Measurements from ENCODE around the gene ADAMTS17.

The ADAMTS17 gene

DNA sequence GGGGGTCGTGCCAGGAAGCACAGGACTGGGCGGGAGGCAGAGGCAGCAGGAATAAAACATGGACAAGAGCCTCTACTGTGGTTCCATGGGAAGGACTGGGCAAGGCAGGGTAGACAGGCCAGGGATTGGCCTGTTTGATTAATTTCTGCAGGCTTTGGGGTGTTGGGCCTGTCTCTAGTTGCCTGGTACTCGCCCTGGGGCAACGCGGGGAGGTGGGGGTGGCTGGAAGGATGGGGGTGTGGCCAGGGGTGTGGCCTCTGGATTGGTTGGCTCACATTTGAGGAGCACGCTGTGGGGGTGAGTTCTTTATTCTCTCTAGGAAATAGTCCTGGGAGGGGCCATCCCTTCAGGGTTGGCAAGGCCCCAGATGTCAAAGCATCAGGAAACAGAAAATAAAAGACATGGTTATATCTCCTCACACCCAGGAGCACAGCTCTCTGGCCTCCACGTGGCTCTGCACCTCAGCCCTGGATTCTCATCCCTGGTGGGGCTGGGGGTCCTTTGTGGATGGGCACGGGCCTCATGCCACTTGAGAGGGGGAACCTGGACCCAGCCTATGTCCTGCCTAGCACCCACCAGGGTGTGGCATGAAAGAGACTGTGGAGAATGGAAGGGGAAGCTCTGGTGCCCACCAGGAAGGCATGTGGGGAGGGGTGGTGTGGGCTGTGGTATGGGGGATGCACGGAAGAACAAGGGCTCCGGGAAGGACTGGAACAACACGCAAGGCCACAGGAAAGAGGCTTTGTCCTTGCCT is 385.6 kb downstream of the ADAMTS17 start:
- H3K79me2 ChIP-seq (ENCODE audit: control insufficient read depth, insufficient read depth, low read length, poor library complexity) = no peaks in the 10 kb centered on the region
- H3K4me3 ChIP-seq (ENCODE audit: low read depth, low read length) = no peak overlapping the region
- no peak overlapping the region for H3K14ac ChIP-seq (ENCODE audit: low read length)
- H4K8ac ChIP-seq (ENCODE audit: low read depth, low read length) = no peak overlapping the region
- H2BK5ac ChIP-seq (ENCODE audit: low read depth, low read length, poor library complexity) = no peak overlapping the region
- H2BK12ac ChIP-seq (ENCODE audit: low read length) = no peak overlapping the region
- H4K91ac ChIP-seq (ENCODE audit: low read depth, low read length) = no peak overlapping the region
- peaks cover 6% of the 10 kb centered on the region for H3K9me3 ChIP-seq (ENCODE audit: insufficient read depth, low read depth, low read length)
- WGBS (ENCODE audit: extremely low coverage, insufficient coverage, insufficient read length) = no CpG with 5 or more reads among the region's 11 CpGs
- peaks cover 0 to 4% of the 10 kb centered on the region in 2 experiments for H3K4me1 ChIP-seq (ENCODE audit: control insufficient read depth in 1 of 2, insufficient read depth in 2 of 2, low read length in 2 of 2)
- no peak overlapping the region for H3K4me2 ChIP-seq (ENCODE audit: low read length)
- no peak overlapping the region for H4K12ac ChIP-seq (ENCODE audit: low read depth, low read length)
- H3K27ac ChIP-seq (ENCODE audit: low read depth, low read length) = no peak overlapping the region
- no peaks in the 10 kb centered on the region for H3K36me3 ChIP-seq (ENCODE audit: control insufficient read depth in 1 of 2, insufficient read depth in 2 of 2, low read length in 2 of 2)
- no peak overlapping the region for H2AK5ac ChIP-seq (ENCODE audit: low read length)
- no peak overlapping the region for H3K23ac ChIP-seq (ENCODE audit: low read length)
- H3K4ac ChIP-seq (ENCODE audit: low read depth, low read length) = no peak overlapping the region
- H3K79me1 ChIP-seq (ENCODE audit: low read length) = no peaks in the 10 kb centered on the region
- no peaks in the 10 kb centered on the region for H3K27me3 ChIP-seq (ENCODE audit: insufficient read depth, low read length)
- DNase-seq = no peak
- H2AFZ ChIP-seq (ENCODE audit: insufficient read depth, low read length, poor library complexity) = no peak overlapping the region
- no peak overlapping the region for H3K18ac ChIP-seq (ENCODE audit: low read length)
- H2BK120ac ChIP-seq (ENCODE audit: insufficient read depth, low read length, poor library complexity) = no peak overlapping the region
- H3K9ac ChIP-seq (ENCODE audit: low read length) = no peak overlapping the region

DNA sequence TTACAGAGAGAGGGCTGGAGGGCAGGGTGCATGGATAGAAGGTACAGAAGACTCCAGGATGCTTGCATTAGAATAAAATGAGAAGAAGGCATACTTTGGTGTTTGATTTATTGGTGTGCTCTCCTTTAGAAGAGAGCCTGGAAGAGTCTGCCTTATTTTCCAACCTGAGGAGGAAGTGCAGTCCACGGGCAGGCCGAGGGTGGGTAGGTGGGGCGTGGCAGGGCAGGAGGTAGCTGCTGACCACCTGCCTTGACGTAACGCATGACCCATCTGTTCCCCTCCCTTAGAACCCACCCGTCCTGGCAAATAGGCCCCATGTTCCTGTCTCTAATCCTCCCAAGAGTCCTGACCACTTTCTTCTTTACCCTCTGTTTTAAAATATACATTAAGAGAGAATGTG is 386.2 kb downstream of the ADAMTS17 start:
- Histone ChIP-seq H3K14ac (ENCODE audit: low read length) (no peak overlapping the region), H4K8ac (ENCODE audit: low read depth, low read length) (no peak overlapping the region), H3K23ac (ENCODE audit: low read length) (no peak overlapping the region), H3K4me3 (ENCODE audit: low read depth, low read length) (no peak overlapping the region), H2BK5ac (ENCODE audit: low read depth, low read length, poor library complexity) (no peak overlapping the region), H4K12ac (ENCODE audit: low read depth, low read length) (no peak overlapping the region), H2BK12ac (ENCODE audit: low read length) (no peak overlapping the region), H3K4me1 (ENCODE audit: control insufficient read depth in 1 of 2, insufficient read depth in 2 of 2, low read length in 2 of 2) (peaks cover 0 to 4% of the 10 kb centered on the region in 2 experiments), H3K27me3 (ENCODE audit: insufficient read depth, low read length) (no peaks in the 10 kb centered on the region), H3K9me3 (ENCODE audit: insufficient read depth, low read depth, low read length) (peaks cover 6% of the 10 kb centered on the region), H3K18ac (ENCODE audit: low read length) (no peak overlapping the region), H4K91ac (ENCODE audit: low read depth, low read length) (no peak overlapping the region), H2BK120ac (ENCODE audit: insufficient read depth, low read length, poor library complexity) (no peak overlapping the region), H3K4ac (ENCODE audit: low read depth, low read length) (no peak overlapping the region), H2AFZ (ENCODE audit: insufficient read depth, low read length, poor library complexity) (no peak overlapping the region), H3K27ac (ENCODE audit: low read depth, low read length) (no peak overlapping the region), H3K9ac (ENCODE audit: low read length) (no peak overlapping the region), H3K79me1 (ENCODE audit: low read length) (no peaks in the 10 kb centered on the region), H2AK5ac (ENCODE audit: low read length) (no peak overlapping the region), H3K4me2 (ENCODE audit: low read length) (no peak overlapping the region), H3K79me2 (ENCODE audit: control insufficient read depth, insufficient read depth, low read length, poor library complexity) (no peaks in the 10 kb centered on the region), H3K36me3 (ENCODE audit: control insufficient read depth in 1 of 2, insufficient read depth in 2 of 2, low read length in 2 of 2) (no peaks in the 10 kb centered on the region)
- no CpG with 5 or more reads among the region's 6 CpGs for WGBS (ENCODE audit: extremely low coverage, insufficient coverage, insufficient read length)
- DNase-seq = no peak

DNA sequence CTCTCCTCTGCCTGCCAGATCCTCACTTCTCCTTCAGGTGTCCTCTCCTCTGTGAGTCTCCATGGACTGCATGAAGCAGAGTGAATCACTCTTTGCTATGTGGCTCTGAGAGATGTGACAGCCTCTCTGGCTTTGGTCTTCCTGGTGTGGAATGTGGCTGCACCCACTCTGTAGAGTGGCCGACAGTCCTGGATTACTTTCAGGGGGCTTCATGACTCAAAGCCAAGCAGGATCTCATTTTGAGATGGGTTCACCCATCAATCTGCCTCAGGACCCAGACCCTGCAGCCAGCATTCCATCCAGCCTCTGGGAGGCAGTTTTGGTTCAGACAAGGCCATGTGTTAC is 386.6 kb downstream of the ADAMTS17 start:
- no CpG with 5 or more reads among the region's 1 CpG for WGBS (ENCODE audit: extremely low coverage, insufficient coverage, insufficient read length)
- H3K9me3 ChIP-seq (ENCODE audit: insufficient read depth, low read depth, low read length) = peaks cover 6% of the 10 kb centered on the region

DNA sequence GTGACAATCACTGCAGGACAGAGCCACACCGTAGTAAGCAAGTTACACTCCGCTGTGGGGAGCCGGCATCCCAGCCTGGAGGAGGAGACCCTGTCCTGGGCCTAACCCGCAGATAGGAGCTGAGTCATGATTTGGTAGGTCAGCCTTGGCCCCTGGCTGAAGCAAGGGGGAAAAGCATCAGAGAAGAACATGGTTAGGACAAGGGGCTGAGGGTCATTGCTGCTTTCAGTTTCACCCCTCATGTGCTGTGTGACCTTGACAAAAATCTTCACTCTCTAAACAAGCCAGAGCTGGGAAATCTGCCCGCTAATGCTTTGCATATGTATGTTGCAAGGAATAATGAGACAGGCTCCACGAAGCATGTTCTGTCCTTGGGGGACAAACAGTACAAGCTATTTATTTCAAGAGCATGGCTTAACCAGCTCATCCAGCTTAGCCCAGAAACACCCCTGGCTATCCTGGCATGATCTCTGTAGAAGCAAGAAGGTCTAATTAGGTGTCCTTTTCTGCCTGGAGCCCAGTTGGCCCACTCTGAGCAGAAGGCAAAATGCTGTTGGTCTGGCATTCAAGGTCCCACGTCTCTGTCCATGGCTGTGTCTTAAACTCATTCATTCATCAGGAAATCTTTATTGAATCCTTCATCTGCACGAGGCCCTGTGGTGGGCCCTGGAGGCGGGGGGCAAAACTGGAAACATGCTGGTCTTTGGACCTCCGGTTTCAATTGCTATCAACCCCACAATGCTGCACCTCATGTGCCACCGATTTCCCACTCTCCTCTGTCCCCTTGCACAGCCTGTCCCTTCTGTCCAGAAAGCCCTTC is 387.2 kb downstream of the ADAMTS17 start:
- Histone ChIP-seq H3K14ac (ENCODE audit: low read length) (no peak overlapping the region), H2BK120ac (ENCODE audit: insufficient read depth, low read length, poor library complexity) (no peak overlapping the region), H4K91ac (ENCODE audit: low read depth, low read length) (no peak overlapping the region), H3K4me2 (ENCODE audit: low read length) (no peak overlapping the region), H3K27ac (ENCODE audit: low read depth, low read length) (no peak overlapping the region), H3K36me3 (ENCODE audit: control insufficient read depth in 1 of 2, insufficient read depth in 2 of 2, low read length in 2 of 2) (no peaks in the 10 kb centered on the region), H3K4me3 (ENCODE audit: low read depth, low read length) (no peak overlapping the region), H4K8ac (ENCODE audit: low read depth, low read length) (no peak overlapping the region), H3K23ac (ENCODE audit: low read length) (no peak overlapping the region), H3K9me3 (ENCODE audit: insufficient read depth, low read depth, low read length) (peaks cover 6% of the 10 kb centered on the region), H3K4ac (ENCODE audit: low read depth, low read length) (no peak overlapping the region), H3K18ac (ENCODE audit: low read length) (no peak overlapping the region), H2AFZ (ENCODE audit: insufficient read depth, low read length, poor library complexity) (no peak overlapping the region), H3K4me1 (ENCODE audit: control insufficient read depth in 1 of 2, insufficient read depth in 2 of 2, low read length in 2 of 2) (peaks cover 0 to 4% of the 10 kb centered on the region in 2 experiments), H2AK5ac (ENCODE audit: low read length) (no peak overlapping the region), H2BK5ac (ENCODE audit: low read depth, low read length, poor library complexity) (no peak overlapping the region), H2BK12ac (ENCODE audit: low read length) (no peak overlapping the region), H3K79me2 (ENCODE audit: control insufficient read depth, insufficient read depth, low read length, poor library complexity) (no peaks in the 10 kb centered on the region), H4K12ac (ENCODE audit: low read depth, low read length) (no peak overlapping the region), H3K9ac (ENCODE audit: low read length) (no peak overlapping the region), H3K27me3 (ENCODE audit: insufficient read depth, low read length) (no peaks in the 10 kb centered on the region), H3K79me1 (ENCODE audit: low read length) (no peaks in the 10 kb centered on the region)
- whole genome bisulfite sequencing (ENCODE audit: extremely low coverage, insufficient coverage, insufficient read length) = no CpG with 5 or more reads among the region's 11 CpGs
- no peak for DNase-seq

More for the DNA sequence above, 386.6 kb downstream of the ADAMTS17 start:
- Histone ChIP-seq H2BK120ac (ENCODE audit: insufficient read depth, low read length, poor library complexity) (no peak overlapping the region), H3K14ac (ENCODE audit: low read length) (no peak overlapping the region), H3K18ac (ENCODE audit: low read length) (no peak overlapping the region), H2AK5ac (ENCODE audit: low read length) (no peak overlapping the region), H3K4me2 (ENCODE audit: low read length) (no peak overlapping the region), H3K27ac (ENCODE audit: low read depth, low read length) (no peak overlapping the region), H2BK5ac (ENCODE audit: low read depth, low read length, poor library complexity) (no peak overlapping the region), H4K12ac (ENCODE audit: low read depth, low read length) (no peak overlapping the region), H2BK12ac (ENCODE audit: low read length) (no peak overlapping the region), H2AFZ (ENCODE audit: insufficient read depth, low read length, poor library complexity) (no peak overlapping the region), H3K4me1 (ENCODE audit: control insufficient read depth in 1 of 2, insufficient read depth in 2 of 2, low read length in 2 of 2) (peaks cover 0 to 4% of the 10 kb centered on the region in 2 experiments), H3K79me2 (ENCODE audit: control insufficient read depth, insufficient read depth, low read length, poor library complexity) (no peaks in the 10 kb centered on the region), H3K79me1 (ENCODE audit: low read length) (no peaks in the 10 kb centered on the region), H3K4ac (ENCODE audit: low read depth, low read length) (no peak overlapping the region), H3K27me3 (ENCODE audit: insufficient read depth, low read length) (no peaks in the 10 kb centered on the region), H4K8ac (ENCODE audit: low read depth, low read length) (no peak overlapping the region), H3K36me3 (ENCODE audit: control insufficient read depth in 1 of 2, insufficient read depth in 2 of 2, low read length in 2 of 2) (no peaks in the 10 kb centered on the region), H3K23ac (ENCODE audit: low read length) (no peak overlapping the region), H3K9ac (ENCODE audit: low read length) (no peak overlapping the region), H4K91ac (ENCODE audit: low read depth, low read length) (no peak overlapping the region), H3K4me3 (ENCODE audit: low read depth, low read length) (no peak overlapping the region)
- DNase-seq = no peak
